HepG2 (cell line): ENCODE measurements around the gene GIPC1. TPM values are rescaled to one million over a fixed set of nuclear protein-coding genes. Genes with fewer than 3 reads are reported as not detected.

ENCODE experiments used
- BORCS8-MEF2B ChIP-seq: sonication (generic); formaldehyde crosslinking; IDR thresholded peaks from 2 replicates; pipeline ENCODE4 v1.8.0; 2022; ENCODE audit warnings: mild to moderate bottlenecking, missing genetic modification reagents
- DDIT3 ChIP-seq: sonication (generic); formaldehyde crosslinking; IDR thresholded peaks from 2 replicates; pipeline ENCODE4 v1.4.0; 2020; ENCODE audit warnings: mild to moderate bottlenecking, missing genetic modification reagents
- GRHL1 ChIP-seq: sonication (generic); formaldehyde crosslinking; conservative IDR thresholded peaks from 2 replicates; pipeline ENCODE4 v1.8.0; 2022; ENCODE audit warnings: missing genetic modification reagents
- HCFC1 ChIP-seq: fragments of 150-350 bp; IDR thresholded peaks from 2 replicates; pipeline ENCODE4 v1.6.1; 2014; ENCODE audit warnings: low read depth, low read length
- HNRNPK ChIP-seq: fragments of 200-400 bp; formaldehyde crosslinking; IDR thresholded peaks from 2 replicates; pipeline ENCODE4 v1.6.1; 2018; ENCODE audit warnings: low read length, low read depth, moderate library complexity, mild to moderate bottlenecking; ENCODE audit not compliant: poor library complexity, severe bottlenecking
- MBD4 ChIP-seq: IDR thresholded peaks from 2 replicates; pipeline ENCODE4 v1.6.1; 2012; ENCODE audit warnings: low read length, inconsistent platforms, borderline replicate concordance
- MLX ChIP-seq: IDR thresholded peaks from 2 replicates; pipeline ENCODE4 v1.6.1; 2016
- MYNN ChIP-seq: sonication (generic); formaldehyde crosslinking; IDR thresholded peaks from 2 replicates; pipeline ENCODE4 v1.4.0; 2020; ENCODE audit warnings: mild to moderate bottlenecking, low read depth, missing genetic modification reagents
- PAXIP1 ChIP-seq: sonication (generic); formaldehyde crosslinking; conservative IDR thresholded peaks from 2 replicates; pipeline ENCODE4 v1.4.0; 2020; ENCODE audit warnings: mild to moderate bottlenecking, missing genetic modification reagents, moderate library complexity
- RFXANK ChIP-seq: IDR thresholded peaks from 2 replicates; pipeline ENCODE4 v1.6.1; 2016
- SP5 ChIP-seq: IDR thresholded peaks from 2 replicates; pipeline ENCODE4 v1.6.1; 2016; ENCODE audit warnings: low read depth, borderline replicate concordance
- ZC3H13 ChIP-seq: sonication (generic); formaldehyde crosslinking; IDR thresholded peaks from 2 replicates; pipeline ENCODE4 v1.8.1; 2023; ENCODE audit warnings: mild to moderate bottlenecking, missing genetic modification reagents, moderate library complexity
- ZFP91 ChIP-seq: sonication (generic); formaldehyde crosslinking; IDR thresholded peaks from 2 replicates; pipeline ENCODE4 v1.9.0; 2022; ENCODE audit warnings: missing genetic modification reagents, mild to moderate bottlenecking, borderline replicate concordance
- ZNF136 ChIP-seq: sonication (generic); formaldehyde crosslinking; IDR thresholded peaks from 2 replicates; pipeline ENCODE4 v1.8.1; 2022; ENCODE audit warnings: low read depth, mild to moderate bottlenecking, moderate library complexity, missing genetic modification reagents
- ZNF530 ChIP-seq: sonication (generic); formaldehyde crosslinking; IDR thresholded peaks from 2 replicates; pipeline ENCODE4 v1.5.0; 2020; ENCODE audit warnings: low read depth, mild to moderate bottlenecking, missing genetic modification reagents
- ZNF800 ChIP-seq: sonication (generic); formaldehyde crosslinking; IDR thresholded peaks from 2 replicates; pipeline ENCODE4 v1.4.0; 2020; ENCODE audit warnings: missing genetic modification reagents
- polyA plus RNA-seq, 8 experiments: library from polyadenylated mRNA; depleted of rRNA in 3 of 8; stranded (reverse) in 7 of 8; unstranded in 1 of 8; fragments of >200 nt; fragmentation: Illumina TruSeq in 4 of 8; extraction: Trizol in 4 of 8; gene quantifications; 2 replicates each; pipeline versions ENCODE4 v1.2.1 to v1.2.3, GENCODE V29; 2011 to 2016; ENCODE audit warnings: low read depth in 4 of 8, missing spikeins in 1 of 8, mixed read lengths in 1 of 8; ENCODE audit not compliant: insufficient read depth in 1 of 8
- total RNA-seq, 5 experiments: library from RNA; depleted of rRNA; stranded (reverse); fragments of >200 nt; fragmentation: Illumina TruSeq; extraction: Trizol; gene quantifications; 2 replicates each; pipeline ENCODE4 v1.2.3, GENCODE V29; 2016; ENCODE audit warnings: low read depth in 1 of 5

The GIPC1 gene
- total and polyA plus RNA-seq, 2 of the 13 experiments (the other 11 are each of a cell fraction or from before 2014, with no cell fraction given) = 27.1 to 48.1 TPM

- TF ChIP-seq ZNF800 (CRISPR knock-in tag) (peak; percentile 78; the same call in 1 of the 2 replicates), HCFC1 (no peak), MLX (CRISPR knock-in tag) (no peak), SP5 (CRISPR knock-in tag) (no peak), HNRNPK (peak; percentile 51), MYNN (CRISPR knock-in tag) (0 out of 2 replicates have a peak, but pooled peaks have one; percentile 34), ZC3H13 (CRISPR knock-in tag) (no peak), ZFP91 (CRISPR knock-in tag) (peak; percentile 55; the same call in 1 of the 2 replicates), PAXIP1 (CRISPR knock-in tag) (no peak), RFXANK (no peak), ZNF530 (no peak), MBD4 (no peak), ZNF136 (CRISPR knock-in tag) (no peak), DDIT3 (CRISPR knock-in tag) (no peak), BORCS8-MEF2B (CRISPR knock-in tag) (peak; percentile 23; the same call in 1 of the 2 replicates), GRHL1 (CRISPR knock-in tag) (no peak)
These were observed 23.6 kb downstream of the GIPC1 start (continued) for GRCh38 chr19:14472202-14472938.
